IPS-18c (cell line): ENCODE measurements around the gene FGD2.

ENCODE experiments used
- H3K4me3 ChIP-seq: 2 replicates; pipeline ENCODE4 v1.7.0; 2013; ENCODE audit warnings: low read depth, mild to moderate bottlenecking, low read length, moderate library complexity; ENCODE audit not compliant: insufficient read depth
- H3K9me3 ChIP-seq: one replicate; pipeline ENCODE4 v1.6.1; 2013; ENCODE audit warnings: mild to moderate bottlenecking, low read length, moderate library complexity; ENCODE audit not compliant: control insufficient read depth, insufficient read depth

FGD2 gene

DNA sequence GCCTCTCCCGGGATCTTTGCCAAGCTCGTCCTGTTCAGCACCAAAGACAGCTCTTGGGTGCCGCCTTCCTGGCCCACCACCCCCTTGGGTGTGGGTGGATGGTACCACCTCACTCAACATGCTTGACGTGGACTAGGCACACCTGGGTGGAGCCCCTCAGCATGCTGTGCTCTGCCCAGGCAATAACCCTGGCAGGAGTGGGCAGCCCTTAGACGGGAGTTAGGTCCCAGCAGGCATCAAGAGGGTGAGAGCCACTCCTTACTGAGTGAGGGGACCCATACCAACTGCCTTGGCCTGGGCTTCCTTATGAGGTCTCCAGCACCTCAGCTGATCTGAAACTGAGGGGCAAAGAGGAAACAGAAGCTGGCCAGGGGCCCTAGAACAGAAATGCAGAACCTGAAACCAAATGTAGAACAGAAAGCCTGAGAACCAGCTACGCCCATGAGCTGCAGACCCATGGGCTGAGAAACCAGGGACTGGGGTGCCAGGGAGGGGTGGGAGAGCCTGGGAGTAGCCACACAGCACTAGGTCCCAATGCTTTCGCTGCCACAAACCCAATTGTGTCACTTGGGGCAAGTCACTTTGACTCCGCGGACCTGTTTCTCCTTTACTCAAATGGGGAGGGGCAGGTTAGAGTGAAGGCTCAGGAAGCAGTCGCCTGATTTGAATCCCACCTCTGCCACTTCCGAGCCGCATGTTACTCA, 2.0 kb downstream of the FGD2 start:
- H3K4me3 ChIP-seq = no peak overlapping the region
- H3K9me3 ChIP-seq = no peaks in the 10 kb centered on the region

DNA sequence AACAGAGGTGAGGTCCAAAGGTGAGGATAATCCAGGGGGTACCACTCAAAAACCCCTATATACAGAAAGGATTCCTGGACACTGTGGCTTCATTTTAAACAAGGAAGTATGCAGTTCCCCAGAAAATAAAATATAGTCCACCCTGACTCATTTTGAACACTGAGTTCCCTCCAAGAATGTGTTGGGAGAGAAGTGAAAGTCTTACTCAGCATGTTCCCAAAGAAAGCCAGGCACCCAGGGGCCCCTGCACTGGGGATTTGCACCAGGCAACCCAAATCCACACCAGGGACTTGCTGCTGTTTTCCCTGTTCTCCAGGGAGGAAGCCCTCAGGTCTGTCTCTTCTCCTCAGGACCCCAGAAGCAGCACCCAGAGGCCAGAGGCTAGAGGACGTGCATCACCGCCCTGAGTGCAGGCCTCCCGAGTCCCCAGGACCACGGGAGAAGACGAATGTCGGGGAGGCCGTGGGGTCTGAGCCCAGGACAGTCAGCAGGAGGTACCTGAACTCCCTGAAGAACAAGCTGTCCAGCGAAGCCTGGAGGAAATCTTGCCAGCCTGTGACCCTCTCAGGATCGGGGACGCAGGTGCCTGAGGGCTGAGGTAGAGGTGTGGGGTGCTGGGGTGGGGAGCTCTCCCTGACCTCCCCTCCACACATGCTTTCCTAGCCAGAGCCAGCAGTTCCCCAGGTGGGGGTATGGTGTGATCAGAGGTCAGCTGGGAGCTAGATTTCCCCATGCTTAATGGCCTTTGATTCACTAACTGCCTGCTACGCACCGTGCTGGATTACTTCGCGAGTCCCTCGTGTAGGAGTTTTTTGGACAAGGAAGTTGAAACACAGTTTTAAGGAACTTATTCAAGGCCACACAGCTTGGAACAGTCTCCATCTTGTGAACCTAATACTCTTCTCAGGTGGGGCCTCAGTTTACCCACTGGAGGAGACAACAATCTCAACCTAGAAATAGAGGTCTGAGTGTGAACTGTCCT, 3.3 kb downstream of the FGD2 start:
- Histone ChIP-seq H3K9me3 (no peaks in the 10 kb centered on the region), H3K4me3 (no peak overlapping the region)

DNA sequence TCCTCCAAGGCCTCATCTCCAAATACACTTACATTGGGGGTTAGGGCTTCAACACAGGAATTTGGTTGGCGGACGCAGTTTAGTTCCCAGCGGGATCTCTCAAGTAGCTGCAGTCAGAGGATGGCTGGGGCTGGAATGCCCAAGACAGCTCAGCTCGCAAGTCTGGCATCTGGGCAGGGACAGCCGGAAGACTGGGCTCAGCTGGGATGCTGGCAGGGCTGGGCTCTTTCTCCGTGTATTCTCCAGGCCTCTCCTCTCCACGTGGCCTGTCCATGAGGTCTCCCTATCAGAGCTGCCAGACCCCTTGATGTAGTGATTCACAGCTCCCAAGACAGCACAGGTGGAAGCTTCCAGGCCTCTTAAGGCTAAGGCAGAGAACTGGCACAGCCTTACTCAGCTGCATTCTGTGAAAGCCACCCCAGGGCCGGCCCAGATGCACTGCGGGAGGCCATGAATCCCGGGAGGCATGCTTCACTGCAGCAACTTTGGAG, 5.0 kb downstream of the FGD2 start:
- Histone ChIP-seq H3K4me3 (no peak overlapping the region), H3K9me3 (no peaks in the 10 kb centered on the region)

- no peaks in the 10 kb centered on the region for H3K9me3 ChIP-seq
Measured at GRCh38 chr6:37011656-37012378, 6.4 kb downstream of the FGD2 start.

DNA sequence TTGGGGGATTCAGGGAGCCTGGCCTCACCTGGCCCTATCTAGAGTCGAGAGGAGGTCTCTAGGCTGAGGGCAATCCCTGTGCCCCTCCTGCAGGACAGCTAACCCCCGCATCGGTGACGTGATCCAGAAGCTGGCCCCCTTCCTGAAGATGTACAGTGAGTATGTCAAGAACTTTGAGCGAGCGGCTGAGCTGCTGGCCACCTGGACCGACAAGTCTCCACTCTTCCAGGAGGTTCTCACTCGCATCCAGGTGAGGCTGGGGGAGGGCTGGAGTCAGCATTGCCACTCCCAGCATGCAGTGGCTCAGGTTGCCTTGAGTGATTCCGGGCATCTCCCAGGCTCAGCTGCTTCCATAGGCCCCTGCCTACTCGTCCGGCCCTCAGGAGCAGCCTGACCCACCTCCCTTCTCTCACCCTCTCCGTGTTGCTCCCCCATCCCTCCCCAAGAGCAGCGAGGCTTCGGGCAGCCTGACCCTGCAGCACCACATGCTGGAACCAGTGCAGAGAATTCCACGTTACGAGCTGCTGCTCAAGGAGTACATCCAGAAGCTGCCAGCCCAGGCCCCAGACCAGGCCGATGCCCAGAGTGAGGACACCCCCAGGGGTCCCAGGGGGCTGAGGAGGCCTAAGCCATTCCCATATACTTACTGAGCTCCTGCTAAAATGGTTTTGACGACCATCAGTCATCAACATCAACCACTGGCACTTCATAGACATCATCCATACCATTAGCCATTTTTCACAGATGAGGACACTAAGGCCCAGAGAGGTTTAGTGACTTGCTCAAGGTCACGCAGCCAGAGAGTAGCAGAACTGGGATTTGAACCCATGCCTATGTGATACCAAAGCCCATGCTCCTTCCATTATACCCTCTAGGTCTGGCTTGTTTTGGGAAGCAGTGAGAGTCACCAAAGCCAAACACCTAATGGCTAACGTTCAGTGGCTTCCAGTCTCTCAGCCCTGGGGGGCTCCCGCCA, 8.3 kb downstream of the FGD2 start:
- Histone ChIP-seq H3K4me3 (no peak overlapping the region), H3K9me3 (no peaks in the 10 kb centered on the region)

More at GRCh38 chr6:37011656-37012378, 6.4 kb downstream of the FGD2 start:
- H3K4me3 ChIP-seq = no peak overlapping the region

- H3K9me3 ChIP-seq = no peaks in the 10 kb centered on the region
- H3K4me3 ChIP-seq = no peak overlapping the region
Measured at GRCh38 chr6:37014667-37015066, 9.2 kb downstream of the FGD2 start.

- Histone ChIP-seq H3K9me3 (no peaks in the 10 kb centered on the region), H3K4me3 (no peak overlapping the region)
Measured at GRCh38 chr6:37015532-37015931, 10.1 kb downstream of the FGD2 start.

- no peak overlapping the region for H3K4me3 ChIP-seq
- H3K9me3 ChIP-seq = no peaks in the 10 kb centered on the region
Measured at GRCh38 chr6:37016995-37017394, 11.5 kb downstream of the FGD2 start.

DNA sequence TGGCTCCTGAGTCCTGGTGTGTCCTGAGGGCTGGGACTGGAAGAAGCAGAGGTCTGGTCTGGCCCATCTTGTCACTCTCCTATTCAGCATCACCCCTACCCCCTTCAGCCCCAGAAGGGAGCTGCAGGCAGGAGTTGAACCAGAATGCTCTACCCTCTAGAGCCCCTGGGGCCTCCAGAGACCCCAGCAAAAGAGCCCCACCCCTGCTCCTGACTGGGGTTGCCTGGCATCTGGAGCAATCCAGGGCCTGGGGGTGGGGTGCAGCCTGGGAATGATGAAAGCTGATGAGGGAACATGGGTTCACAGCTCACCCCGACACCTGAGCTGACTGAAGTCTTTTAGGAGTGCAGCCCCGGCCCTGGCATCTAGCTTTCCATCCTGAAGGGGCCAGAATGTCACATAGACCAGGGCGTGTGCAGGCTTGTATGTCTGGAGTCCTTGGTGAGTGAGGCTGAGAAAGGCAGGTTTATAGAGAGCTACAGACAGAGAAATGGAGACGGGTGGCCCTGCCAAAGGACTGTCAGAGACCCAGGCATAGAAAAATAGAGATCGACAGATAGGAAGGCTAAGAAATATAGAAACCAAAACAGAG, 12.2 kb downstream of the FGD2 start:
- Histone ChIP-seq H3K4me3 (no peak overlapping the region), H3K9me3 (no peaks in the 10 kb centered on the region)

- H3K4me3 ChIP-seq = no peak overlapping the region
Measured at GRCh38 chr6:37018198-37019064, 13.0 kb downstream of the FGD2 start.

GRCh38 chr6:37019065-37019450, 13.6 kb downstream of the FGD2 start:
- Histone ChIP-seq H3K9me3 (no peaks in the 10 kb centered on the region), H3K4me3 (no peak overlapping the region)

More at GRCh38 chr6:37018198-37019064, 13.0 kb downstream of the FGD2 start:
- H3K9me3 ChIP-seq = no peaks in the 10 kb centered on the region

DNA sequence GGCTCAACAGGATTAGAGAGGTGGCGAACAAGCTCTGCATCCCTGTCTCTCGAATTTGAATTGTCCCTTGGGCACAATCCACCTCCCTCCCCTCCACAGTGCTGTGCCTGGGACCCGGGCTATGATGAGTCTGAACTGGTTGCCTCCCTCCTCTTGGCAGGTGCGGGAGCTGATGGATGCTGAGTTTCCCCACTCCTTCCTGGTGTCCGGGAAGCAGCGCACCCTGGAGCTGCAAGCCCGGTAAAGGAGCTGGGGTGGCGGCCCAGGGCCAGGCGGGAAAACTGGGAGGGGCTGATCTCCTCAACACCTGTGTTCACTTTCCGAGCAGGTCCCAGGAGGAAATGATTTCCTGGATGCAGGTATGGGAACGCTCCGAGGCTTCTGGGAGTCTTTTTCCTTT, 14.9 kb downstream of the FGD2 start:
- H3K4me3 ChIP-seq = no peak overlapping the region
- no peaks in the 10 kb centered on the region for H3K9me3 ChIP-seq

GRCh38 chr6:37020812-37021211, 15.4 kb downstream of the FGD2 start:
- H3K4me3 ChIP-seq = no peak overlapping the region
- H3K9me3 ChIP-seq = no peaks in the 10 kb centered on the region

- H3K9me3 ChIP-seq = no peaks in the 10 kb centered on the region
- H3K4me3 ChIP-seq = no peak overlapping the region
Measured at GRCh38 chr6:37021356-37022129, 16.1 kb downstream of the FGD2 start.
